LNCaP clone FGC (cell line): ENCODE measurements around the gene PROM2.

Experiments
- DNase-seq: peaks from one replicate; pipeline ENCODE4 v3.0.0-alpha.2; 2011; ENCODE audit warnings: low read depth
- H3K4me3 ChIP-seq: 2 replicates; pipeline ENCODE4 v1.5.1; 2011; ENCODE audit warnings: mild to moderate bottlenecking, low read depth, low read length, control low read depth
- TF ChIP-seq, protein P1 (sequence below): IDR thresholded peaks from 2 replicates; pipeline ENCODE4 v1.5.1; 2012; ENCODE audit warnings: mild to moderate bottlenecking; ENCODE audit not compliant: control insufficient read depth, insufficient read depth; ENCODE audit errors: extremely low read depth

PROM2 gene

DNA sequence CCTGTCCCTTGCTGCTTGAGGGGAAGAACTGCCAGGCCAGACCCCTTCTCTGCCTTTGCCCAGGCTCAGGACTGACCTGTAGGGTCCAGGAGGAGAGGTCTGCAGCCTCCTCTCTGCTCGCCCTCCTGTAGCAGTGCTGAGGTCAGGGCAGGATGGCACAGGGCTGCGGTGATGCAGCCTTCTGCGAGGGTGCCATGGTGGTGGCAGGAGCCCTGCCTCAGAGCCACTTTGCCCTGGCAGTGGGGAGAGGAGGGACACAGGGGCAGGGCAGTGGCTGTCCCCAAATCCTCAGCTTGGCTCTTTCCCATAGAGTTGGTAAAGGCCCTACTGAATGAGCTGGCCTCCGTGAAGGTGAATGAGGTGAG is 884 bp downstream of the PROM2 start:
- H3K4me3 ChIP-seq = peak overlapping the region; percentile 84
- no peak for DNase-seq
- TF ChIP-seq, protein P1, sequence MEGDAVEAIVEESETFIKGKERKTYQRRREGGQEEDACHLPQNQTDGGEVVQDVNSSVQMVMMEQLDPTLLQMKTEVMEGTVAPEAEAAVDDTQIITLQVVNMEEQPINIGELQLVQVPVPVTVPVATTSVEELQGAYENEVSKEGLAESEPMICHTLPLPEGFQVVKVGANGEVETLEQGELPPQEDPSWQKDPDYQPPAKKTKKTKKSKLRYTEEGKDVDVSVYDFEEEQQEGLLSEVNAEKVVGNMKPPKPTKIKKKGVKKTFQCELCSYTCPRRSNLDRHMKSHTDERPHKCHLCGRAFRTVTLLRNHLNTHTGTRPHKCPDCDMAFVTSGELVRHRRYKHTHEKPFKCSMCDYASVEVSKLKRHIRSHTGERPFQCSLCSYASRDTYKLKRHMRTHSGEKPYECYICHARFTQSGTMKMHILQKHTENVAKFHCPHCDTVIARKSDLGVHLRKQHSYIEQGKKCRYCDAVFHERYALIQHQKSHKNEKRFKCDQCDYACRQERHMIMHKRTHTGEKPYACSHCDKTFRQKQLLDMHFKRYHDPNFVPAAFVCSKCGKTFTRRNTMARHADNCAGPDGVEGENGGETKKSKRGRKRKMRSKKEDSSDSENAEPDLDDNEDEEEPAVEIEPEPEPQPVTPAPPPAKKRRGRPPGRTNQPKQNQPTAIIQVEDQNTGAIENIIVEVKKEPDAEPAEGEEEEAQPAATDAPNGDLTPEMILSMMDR = no peak

DNA sequence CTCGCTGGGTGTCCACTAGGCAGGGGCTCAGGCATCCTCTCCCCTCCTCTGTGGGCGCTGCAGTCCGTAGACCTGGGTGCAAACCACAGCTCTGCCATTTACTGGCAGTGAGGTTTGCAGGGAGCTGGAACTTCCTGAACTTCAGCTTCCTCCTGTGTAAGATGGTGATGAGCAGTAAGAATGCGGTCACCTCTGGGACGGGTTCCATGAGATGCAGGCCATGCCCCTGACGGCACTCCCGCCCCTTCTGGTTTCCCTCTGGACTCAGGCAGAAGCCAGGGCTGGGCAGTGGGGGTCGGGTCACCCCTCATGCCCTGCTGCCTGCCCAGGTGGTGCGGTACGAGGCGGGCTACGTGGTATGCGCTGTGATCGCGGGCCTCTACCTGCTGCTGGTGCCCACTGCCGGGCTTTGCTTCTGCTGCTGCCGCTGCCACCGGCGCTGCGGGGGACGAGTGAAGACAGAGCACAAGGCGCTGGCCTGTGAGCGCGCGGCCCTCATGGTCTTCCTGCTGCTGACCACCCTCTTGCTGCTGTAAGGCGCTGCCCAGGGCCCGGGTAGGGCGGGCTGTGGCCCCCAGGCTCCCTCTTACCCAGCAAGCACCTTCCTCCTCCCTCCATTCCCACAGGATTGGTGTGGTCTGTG is 1.5 kb downstream of the PROM2 start:
- DNase-seq = peak; percentile 77

DNA sequence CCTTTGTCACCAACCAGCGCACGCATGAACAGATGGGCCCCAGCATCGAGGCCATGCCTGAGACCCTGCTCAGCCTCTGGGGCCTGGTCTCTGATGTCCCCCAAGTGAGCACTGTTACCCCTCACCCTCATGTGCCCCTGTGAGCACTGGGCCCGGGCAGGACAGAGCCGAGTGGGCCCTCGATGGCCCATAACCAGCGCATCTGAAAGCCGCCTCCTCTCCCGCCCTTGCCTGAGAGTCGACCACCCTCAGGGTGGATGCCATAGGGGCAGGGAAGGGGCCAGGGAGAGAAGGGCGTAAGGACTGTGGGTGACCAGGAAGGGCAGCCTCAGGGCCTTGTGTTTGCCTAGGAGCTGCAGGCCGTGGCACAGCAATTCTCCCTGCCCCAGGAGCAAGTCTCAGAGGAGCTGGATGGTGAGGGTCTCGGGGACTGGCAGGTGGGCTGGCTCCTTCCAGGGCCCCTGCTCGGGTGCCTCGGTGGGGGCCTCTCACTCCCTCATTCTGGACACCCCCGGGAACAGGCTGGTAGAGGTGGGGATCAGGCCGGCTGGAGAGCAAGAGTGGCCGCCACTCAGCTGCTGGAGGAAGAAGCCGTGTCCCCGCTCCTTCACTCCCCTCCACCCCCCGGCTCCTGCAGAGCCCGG is 2.1 kb downstream of the PROM2 start:
- TF ChIP-seq, protein P1 = no peak
- DNase-seq = no peak
- H3K4me3 ChIP-seq = peak overlapping the region; percentile 84

More for the DNA sequence above, 1.5 kb downstream of the PROM2 start:
- H3K4me3 ChIP-seq = peak overlapping the region; percentile 84
- TF ChIP-seq, protein P1 = no peak

DNA sequence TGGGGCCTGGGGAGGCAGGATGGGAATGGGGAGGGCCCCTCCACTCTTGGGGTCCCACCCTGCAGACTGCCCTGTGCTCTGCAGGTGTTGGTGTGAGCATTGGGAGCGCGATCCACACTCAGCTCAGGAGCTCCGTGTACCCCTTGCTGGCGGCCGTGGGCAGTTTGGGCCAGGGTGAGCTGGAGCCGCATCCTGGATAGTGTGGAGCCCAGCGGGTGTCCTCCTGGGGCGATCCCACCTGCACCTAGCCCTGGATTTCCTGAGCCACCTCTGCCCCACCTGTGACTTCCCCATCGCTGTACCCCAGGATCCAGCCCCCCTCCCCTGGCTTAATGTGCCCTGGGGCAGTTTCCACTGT is 2.6 kb downstream of the PROM2 start:
- H3K4me3 ChIP-seq = peak overlapping the region; percentile 84
- TF ChIP-seq, protein P1 = no peak
- no peak for DNase-seq

DNA sequence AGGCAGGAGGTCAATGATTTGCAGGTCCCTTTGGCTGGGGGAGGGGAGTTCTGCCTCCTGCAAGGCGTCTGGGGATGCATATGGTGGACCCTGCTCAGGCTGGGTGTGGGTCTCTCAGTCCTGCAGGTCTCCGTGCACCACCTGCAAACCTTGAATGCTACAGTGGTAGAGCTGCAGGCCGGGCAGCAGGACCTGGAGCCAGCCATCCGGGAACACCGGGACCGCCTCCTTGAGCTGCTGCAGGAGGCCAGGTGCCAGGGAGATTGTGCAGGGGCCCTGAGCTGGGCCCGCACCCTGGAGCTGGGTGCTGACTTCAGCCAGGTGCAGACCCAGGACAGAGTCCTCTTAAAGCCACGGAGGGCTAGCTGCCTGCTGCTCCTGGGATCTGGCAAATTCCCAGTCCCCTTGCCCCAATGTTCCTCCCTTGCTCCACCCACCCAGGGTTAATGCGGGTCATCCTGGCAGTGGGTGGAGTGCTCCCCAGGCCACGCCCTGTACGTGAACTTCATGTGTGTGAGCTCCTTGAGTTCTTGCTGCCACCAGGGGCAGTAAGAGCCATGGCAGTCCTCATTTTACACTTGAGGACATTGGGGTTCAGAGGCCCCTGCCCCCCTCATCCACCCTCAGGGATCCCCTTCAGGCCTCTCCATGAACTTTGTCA is 3.1 kb downstream of the PROM2 start:
- peak overlapping the region; percentile 84 for H3K4me3 ChIP-seq
- TF ChIP-seq, protein P1 = peak; percentile 50
- DNase-seq = peak; percentile 74

DNA sequence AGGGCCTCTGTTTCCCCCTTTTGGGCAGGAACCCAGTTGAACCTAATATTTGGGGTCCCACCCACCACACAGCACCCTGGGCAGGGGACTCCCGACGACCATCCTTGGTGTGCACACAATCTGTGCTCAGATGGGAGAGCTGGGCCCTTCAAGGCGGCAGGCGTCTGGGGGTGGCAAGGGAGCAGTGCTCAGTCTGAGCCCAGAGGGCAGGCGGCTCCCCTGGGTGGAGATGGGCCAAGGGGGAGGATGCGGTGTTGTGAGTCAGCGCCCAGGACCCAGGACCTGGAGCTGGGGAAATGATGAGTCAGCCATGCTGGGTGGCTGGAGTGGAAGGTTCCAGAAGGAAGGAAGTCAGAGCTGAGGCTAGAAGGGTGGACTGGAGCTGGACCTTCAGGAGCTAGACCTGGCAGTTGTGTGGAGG is 3.8 kb downstream of the PROM2 start:
- no peak for DNase-seq
- no peak overlapping the region for H3K4me3 ChIP-seq
- TF ChIP-seq, protein P1 = no peak
